RWPE2 (cell line): Measurements from ENCODE around the gene ZSCAN29.

Experiments
- ATAC-seq: fragments of 200-7000 bp; cut with Tn5 transposase; 3 replicates; pipeline ENCODE4 v1.9.1; 2021; ENCODE audit warnings: low read depth
- DNase-seq: peaks from one replicate; pipeline ENCODE4 v3.0.0-alpha.2; 2020; ENCODE audit warnings: low spot score
- H3K27ac ChIP-seq: fragments of 450-650 bp; 2 replicates; pipeline ENCODE4 v1.5.1; 2017; ENCODE audit warnings: mild to moderate bottlenecking; ENCODE audit not compliant: poor library complexity, severe bottlenecking
- H3K27me3 ChIP-seq: fragments of 250-450 bp; sonication (Bioruptor Pico); 2 replicates; pipeline ENCODE4 v1.5.1; 2021; ENCODE audit warnings: mild to moderate bottlenecking, moderate library complexity; ENCODE audit not compliant: insufficient read depth, poor library complexity, severe bottlenecking
- H3K36me3 ChIP-seq: fragments of 250-450 bp; sonication (Bioruptor Pico); 2 replicates; pipeline ENCODE4 v1.5.1; 2020; ENCODE audit warnings: low read depth, mild to moderate bottlenecking, moderate library complexity
- H3K4me1 ChIP-seq: fragments of 250-450 bp; sonication (Bioruptor Pico); 2 replicates; pipeline ENCODE4 v1.5.1; 2021; ENCODE audit warnings: mild to moderate bottlenecking, moderate library complexity; ENCODE audit not compliant: insufficient read depth, poor library complexity, severe bottlenecking
- H3K4me3 ChIP-seq: fragments of 250-450 bp; sonication (Bioruptor Pico); 2 replicates; pipeline ENCODE4 v1.5.1; 2021; ENCODE audit warnings: mild to moderate bottlenecking, moderate library complexity; ENCODE audit not compliant: severe bottlenecking
- H3K9me3 ChIP-seq: fragments of 250-450 bp; sonication (Bioruptor Pico); 2 replicates; pipeline ENCODE4 v1.5.1; 2021; ENCODE audit warnings: mild to moderate bottlenecking, moderate library complexity; ENCODE audit not compliant: severe bottlenecking
- TF ChIP-seq, protein P1 (sequence below): fragments of 450-650 bp; IDR thresholded peaks from one replicate; pipeline ENCODE4 v1.5.1; 2017; ENCODE audit warnings: mild to moderate bottlenecking, moderate library complexity; ENCODE audit not compliant: poor library complexity, severe bottlenecking

Gene ZSCAN29

DNA sequence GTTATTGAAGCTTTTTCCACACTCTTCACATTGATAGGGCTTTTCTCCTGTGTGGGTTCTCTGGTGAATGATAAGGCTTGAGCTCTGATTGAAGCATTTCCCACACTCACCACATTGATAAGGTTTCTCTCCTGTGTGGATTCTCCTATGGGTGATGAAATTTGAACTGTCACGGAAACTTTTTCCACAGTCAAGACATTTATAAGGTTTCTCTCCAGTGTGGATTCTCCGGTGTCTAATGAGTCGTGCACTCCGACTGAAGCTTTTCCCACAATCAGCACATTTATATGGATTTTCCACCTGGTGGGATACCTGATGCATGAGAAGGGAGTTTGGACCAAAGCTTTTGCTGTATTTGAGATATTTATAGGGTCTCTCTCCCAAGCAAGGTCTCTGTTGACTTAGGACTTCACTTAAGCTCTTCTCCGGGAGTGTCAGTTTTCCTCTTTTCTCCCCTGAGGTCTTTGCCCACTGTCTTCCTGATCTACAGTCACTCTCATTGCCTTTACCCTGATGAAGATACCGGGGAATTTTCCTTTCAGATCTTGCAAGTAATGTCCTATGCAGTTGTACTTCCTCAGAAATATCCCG is 9.4 kb downstream of the ZSCAN29 start:
- no peaks in the 10 kb centered on the region for H3K4me1 ChIP-seq
- TF ChIP-seq, protein P1, sequence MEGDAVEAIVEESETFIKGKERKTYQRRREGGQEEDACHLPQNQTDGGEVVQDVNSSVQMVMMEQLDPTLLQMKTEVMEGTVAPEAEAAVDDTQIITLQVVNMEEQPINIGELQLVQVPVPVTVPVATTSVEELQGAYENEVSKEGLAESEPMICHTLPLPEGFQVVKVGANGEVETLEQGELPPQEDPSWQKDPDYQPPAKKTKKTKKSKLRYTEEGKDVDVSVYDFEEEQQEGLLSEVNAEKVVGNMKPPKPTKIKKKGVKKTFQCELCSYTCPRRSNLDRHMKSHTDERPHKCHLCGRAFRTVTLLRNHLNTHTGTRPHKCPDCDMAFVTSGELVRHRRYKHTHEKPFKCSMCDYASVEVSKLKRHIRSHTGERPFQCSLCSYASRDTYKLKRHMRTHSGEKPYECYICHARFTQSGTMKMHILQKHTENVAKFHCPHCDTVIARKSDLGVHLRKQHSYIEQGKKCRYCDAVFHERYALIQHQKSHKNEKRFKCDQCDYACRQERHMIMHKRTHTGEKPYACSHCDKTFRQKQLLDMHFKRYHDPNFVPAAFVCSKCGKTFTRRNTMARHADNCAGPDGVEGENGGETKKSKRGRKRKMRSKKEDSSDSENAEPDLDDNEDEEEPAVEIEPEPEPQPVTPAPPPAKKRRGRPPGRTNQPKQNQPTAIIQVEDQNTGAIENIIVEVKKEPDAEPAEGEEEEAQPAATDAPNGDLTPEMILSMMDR, result no peak
- ATAC-seq (no peak), DNase-seq (no peak)
- no peak overlapping the region for H3K4me3 ChIP-seq
- H3K9me3 ChIP-seq, result peaks cover 26% of the 10 kb centered on the region
- no peaks in the 10 kb centered on the region for H3K27me3 ChIP-seq
- no peak overlapping the region for H3K27ac ChIP-seq
- H3K36me3 ChIP-seq, result peaks cover 86% of the 10 kb centered on the region

DNA sequence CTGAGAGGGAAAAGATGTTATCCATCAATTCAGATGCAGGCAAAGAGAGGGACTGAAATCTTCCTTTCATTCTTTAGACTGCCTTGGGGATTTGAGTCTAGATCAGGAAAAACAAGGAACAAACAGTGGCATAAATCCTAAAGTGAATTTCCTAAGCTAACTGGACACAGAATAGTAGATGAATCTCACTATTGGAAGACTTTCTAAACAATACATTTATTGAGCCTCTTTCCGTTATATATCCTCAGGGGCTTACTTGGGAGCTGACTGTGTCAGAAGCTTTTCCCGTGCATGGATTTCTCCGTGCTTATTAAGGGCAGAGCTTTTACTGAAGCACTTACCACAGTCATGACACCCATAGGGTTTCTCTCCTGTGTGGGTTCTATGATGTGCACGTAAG is 10.0 kb downstream of the ZSCAN29 start:
- H3K27ac ChIP-seq, result no peak overlapping the region
- no peaks in the 10 kb centered on the region for H3K4me1 ChIP-seq
- peaks cover 80% of the 10 kb centered on the region for H3K36me3 ChIP-seq
- peaks cover 26% of the 10 kb centered on the region for H3K9me3 ChIP-seq
- H3K4me3 ChIP-seq, result no peak overlapping the region
- DNase-seq (no peak), ATAC-seq (no peak)
- TF ChIP-seq, protein P1, result no peak
- no peaks in the 10 kb centered on the region for H3K27me3 ChIP-seq

DNA sequence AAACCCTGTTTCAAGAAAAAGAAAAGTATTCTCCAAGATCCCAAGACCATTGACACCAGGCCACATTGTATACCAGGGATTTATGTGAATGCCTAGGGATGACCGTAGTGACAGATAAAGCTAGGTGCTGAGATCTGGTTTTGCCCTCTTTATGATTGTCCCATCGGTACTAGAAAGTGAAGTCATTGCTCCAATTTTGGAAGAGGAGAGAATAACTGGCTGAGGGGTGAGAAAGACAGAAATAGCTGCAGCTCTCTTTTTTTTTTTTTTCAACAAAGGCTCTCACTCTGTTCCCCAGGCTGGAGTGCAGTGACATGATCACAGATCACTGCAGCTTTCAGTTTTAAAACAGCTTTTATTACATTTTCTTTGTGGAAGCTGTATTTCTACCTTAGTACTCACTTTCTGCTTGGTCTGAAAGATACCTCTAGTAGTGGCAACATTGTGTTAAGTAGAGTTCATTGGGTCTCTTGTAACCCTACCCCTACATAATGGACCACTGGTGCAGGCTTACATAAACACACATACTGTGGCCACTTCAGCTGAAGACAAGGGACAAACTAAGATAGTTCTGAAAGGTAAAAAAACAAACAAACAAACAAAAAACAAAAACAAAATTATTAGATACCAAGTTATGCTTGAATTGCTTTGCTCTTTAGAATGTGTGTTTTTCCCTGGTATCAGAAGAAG is 18.0 kb downstream of the ZSCAN29 start:
- TF ChIP-seq, protein P1, result no peak
- Histone ChIP-seq H3K4me3 (no peak overlapping the region), H3K9me3 (no peaks in the 10 kb centered on the region), H3K4me1 (no peaks in the 10 kb centered on the region), H3K36me3 (peaks cover 47% of the 10 kb centered on the region), H3K27ac (no peak overlapping the region), H3K27me3 (no peaks in the 10 kb centered on the region)
- DNase-seq (no peak), ATAC-seq (no peak)

DNA sequence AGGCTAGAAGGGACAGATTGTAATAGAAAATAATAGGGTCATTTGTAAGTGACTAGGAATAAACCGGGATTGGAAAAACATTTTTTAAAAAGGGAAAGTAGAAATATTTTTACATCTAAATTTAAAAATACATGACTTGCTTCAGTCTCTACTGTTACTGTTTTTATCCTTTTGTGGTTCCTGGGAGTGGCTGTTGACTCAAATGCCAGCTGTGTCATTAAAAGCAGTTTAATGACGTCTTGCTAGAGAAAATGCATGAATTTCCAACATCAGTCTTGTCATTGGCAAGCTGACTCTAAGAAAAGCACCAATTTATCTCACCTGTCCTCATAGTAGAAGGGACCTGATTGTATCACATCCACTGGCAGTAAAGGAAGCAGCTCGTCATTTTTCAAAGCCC is 23.7 kb downstream of the ZSCAN29 start:
- Histone ChIP-seq H3K9me3 (no peaks in the 10 kb centered on the region), H3K4me1 (no peaks in the 10 kb centered on the region), H3K4me3 (no peak overlapping the region), H3K27ac (no peak overlapping the region), H3K36me3 (peaks cover 84% of the 10 kb centered on the region), H3K27me3 (no peaks in the 10 kb centered on the region)
- TF ChIP-seq, protein P1, result no peak
- ATAC-seq (no peak), DNase-seq (no peak)

DNA sequence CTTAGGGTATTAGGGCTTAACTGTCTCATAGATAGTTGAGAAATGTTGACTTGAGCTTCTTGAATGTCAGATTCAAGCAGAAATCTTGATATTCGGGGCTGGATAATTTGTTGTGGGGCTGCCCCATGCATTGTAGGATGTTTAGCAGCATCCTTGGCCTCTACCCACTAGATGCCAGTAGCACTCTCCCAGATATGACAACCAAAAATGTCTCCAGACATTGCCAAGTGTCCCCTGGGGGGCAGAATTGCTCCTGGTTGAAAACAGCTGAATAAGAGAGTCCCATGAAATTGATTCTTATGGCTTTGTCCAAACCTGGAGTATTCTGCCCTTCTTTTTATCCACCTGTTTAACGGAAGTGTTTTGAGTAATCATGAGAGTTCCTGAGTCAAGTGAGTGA is 24.5 kb downstream of the ZSCAN29 start:
- Histone ChIP-seq H3K27ac (no peak overlapping the region), H3K4me3 (no peak overlapping the region), H3K4me1 (no peaks in the 10 kb centered on the region), H3K27me3 (no peaks in the 10 kb centered on the region), H3K9me3 (no peaks in the 10 kb centered on the region), H3K36me3 (peaks cover 84% of the 10 kb centered on the region)
- TF ChIP-seq, protein P1, result peak; percentile 21
- ATAC-seq, result no peak
- DNase-seq, result no peak
